ENCODE measurements around the gene LAD1. TPM values are rescaled to one million over a fixed set of nuclear protein-coding genes. Genes with fewer than 3 reads are reported as not detected.

Gene LAD1
- total RNA-seq, 1 donor, result not detected

GRCh38 chr1:201404722-201405483, 5.8 kb upstream of the LAD1 start:
- Histone ChIP-seq H3K4me3 (ENCODE audit: low read length) (no peak overlapping the region), H3K9me3 (ENCODE audit: low read depth, low read length) (no peaks in the 10 kb centered on the region), H3K4me1 (ENCODE audit: insufficient read depth, low read length) (no peaks in the 10 kb centered on the region), H3K27me3 (ENCODE audit: insufficient read depth, low read length) (peaks cover 21% of the 10 kb centered on the region)

- peaks cover 29% of the 10 kb centered on the region for H3K27me3 ChIP-seq (ENCODE audit: insufficient read depth, low read length)
- no peaks in the 10 kb centered on the region for H3K4me1 ChIP-seq (ENCODE audit: insufficient read depth, low read length)
- H3K9me3 ChIP-seq (ENCODE audit: low read depth, low read length), result no peaks in the 10 kb centered on the region
- H3K4me3 ChIP-seq (ENCODE audit: low read length), result no peak overlapping the region
Measured at GRCh38 chr1:201404055-201404454, 4.9 kb upstream of the LAD1 start.

- Histone ChIP-seq H3K4me3 (ENCODE audit: low read length) (no peak overlapping the region), H3K27me3 (ENCODE audit: insufficient read depth, low read length) (peaks cover 36% of the 10 kb centered on the region)
Measured at GRCh38 chr1:201403359-201403758, 4.2 kb upstream of the LAD1 start.

GRCh38 chr1:201401700-201402099, 2.6 kb upstream of the LAD1 start:
- Histone ChIP-seq H3K27me3 (ENCODE audit: insufficient read depth, low read length) (peaks cover 39% of the 10 kb centered on the region), H3K4me1 (ENCODE audit: insufficient read depth, low read length) (no peaks in the 10 kb centered on the region), H3K4me3 (ENCODE audit: low read length) (no peak overlapping the region), H3K9me3 (ENCODE audit: low read depth, low read length) (no peaks in the 10 kb centered on the region)

More at GRCh38 chr1:201403359-201403758, 4.2 kb upstream of the LAD1 start:
- Histone ChIP-seq H3K9me3 (ENCODE audit: low read depth, low read length) (no peaks in the 10 kb centered on the region), H3K4me1 (ENCODE audit: insufficient read depth, low read length) (no peaks in the 10 kb centered on the region)

GRCh38 chr1:201400852-201401230, 1.7 kb upstream of the LAD1 start:
- no peaks in the 10 kb centered on the region for H3K9me3 ChIP-seq (ENCODE audit: low read depth, low read length)

GRCh38 chr1:201400212-201400851, 1.2 kb upstream of the LAD1 start:
- Histone ChIP-seq H3K9me3 (ENCODE audit: low read depth, low read length) (no peaks in the 10 kb centered on the region), H3K4me3 (ENCODE audit: low read length) (no peak overlapping the region), H3K27me3 (ENCODE audit: insufficient read depth, low read length) (peaks cover 39% of the 10 kb centered on the region), H3K4me1 (ENCODE audit: insufficient read depth, low read length) (no peaks in the 10 kb centered on the region)

More at GRCh38 chr1:201400852-201401230, 1.7 kb upstream of the LAD1 start:
- Histone ChIP-seq H3K4me3 (ENCODE audit: low read length) (no peak overlapping the region), H3K27me3 (ENCODE audit: insufficient read depth, low read length) (peaks cover 39% of the 10 kb centered on the region), H3K4me1 (ENCODE audit: insufficient read depth, low read length) (no peaks in the 10 kb centered on the region)

GRCh38 chr1:201399352-201400126, 415 bp upstream of the LAD1 start:
- no peak overlapping the region for H3K4me3 ChIP-seq (ENCODE audit: low read length)
- H3K27me3 ChIP-seq (ENCODE audit: insufficient read depth, low read length), result peaks cover 39% of the 10 kb centered on the region
- H3K9me3 ChIP-seq (ENCODE audit: low read depth, low read length), result no peaks in the 10 kb centered on the region
- H3K4me1 ChIP-seq (ENCODE audit: insufficient read depth, low read length), result no peaks in the 10 kb centered on the region

GRCh38 chr1:201397675-201398074, 1.4 kb downstream of the LAD1 start:
- Histone ChIP-seq H3K4me3 (ENCODE audit: low read length) (no peak overlapping the region), H3K27me3 (ENCODE audit: insufficient read depth, low read length) (peaks cover 39% of the 10 kb centered on the region), H3K4me1 (ENCODE audit: insufficient read depth, low read length) (no peaks in the 10 kb centered on the region), H3K9me3 (ENCODE audit: low read depth, low read length) (no peaks in the 10 kb centered on the region)

GRCh38 chr1:201396861-201397464, 2.2 kb downstream of the LAD1 start:
- H3K27me3 ChIP-seq (ENCODE audit: insufficient read depth, low read length), result peaks cover 39% of the 10 kb centered on the region
- H3K4me3 ChIP-seq (ENCODE audit: low read length), result no peak overlapping the region
- no peaks in the 10 kb centered on the region for H3K4me1 ChIP-seq (ENCODE audit: insufficient read depth, low read length)
- no peaks in the 10 kb centered on the region for H3K9me3 ChIP-seq (ENCODE audit: low read depth, low read length)

- peaks cover 28% of the 10 kb centered on the region for H3K27me3 ChIP-seq (ENCODE audit: insufficient read depth, low read length)
- no peaks in the 10 kb centered on the region for H3K9me3 ChIP-seq (ENCODE audit: low read depth, low read length)
- no peak overlapping the region for H3K4me3 ChIP-seq (ENCODE audit: low read length)
- H3K4me1 ChIP-seq (ENCODE audit: insufficient read depth, low read length), result no peaks in the 10 kb centered on the region
Measured at GRCh38 chr1:201395936-201396335, 3.2 kb downstream of the LAD1 start.

- Histone ChIP-seq H3K27me3 (ENCODE audit: insufficient read depth, low read length) (peaks cover 15% of the 10 kb centered on the region), H3K4me1 (ENCODE audit: insufficient read depth, low read length) (no peaks in the 10 kb centered on the region), H3K9me3 (ENCODE audit: low read depth, low read length) (no peaks in the 10 kb centered on the region), H3K4me3 (ENCODE audit: low read length) (no peak overlapping the region)
Measured at GRCh38 chr1:201394591-201394990, 4.5 kb downstream of the LAD1 start.

GRCh38 chr1:201393076-201393475, 6.0 kb downstream of the LAD1 start:
- peaks cover 2% of the 10 kb centered on the region for H3K27me3 ChIP-seq (ENCODE audit: insufficient read depth, low read length)
- H3K4me1 ChIP-seq (ENCODE audit: insufficient read depth, low read length), result no peaks in the 10 kb centered on the region
- H3K4me3 ChIP-seq (ENCODE audit: low read length), result no peak overlapping the region
- no peaks in the 10 kb centered on the region for H3K9me3 ChIP-seq (ENCODE audit: low read depth, low read length)

- Histone ChIP-seq H3K4me3 (ENCODE audit: low read length) (no peak overlapping the region), H3K27me3 (ENCODE audit: insufficient read depth, low read length) (no peaks in the 10 kb centered on the region), H3K4me1 (ENCODE audit: insufficient read depth, low read length) (no peaks in the 10 kb centered on the region), H3K9me3 (ENCODE audit: low read depth, low read length) (no peaks in the 10 kb centered on the region)
Measured at GRCh38 chr1:201391651-201392511, 7.2 kb downstream of the LAD1 start.

- H3K4me3 ChIP-seq (ENCODE audit: low read length), result no peak overlapping the region
- no peaks in the 10 kb centered on the region for H3K9me3 ChIP-seq (ENCODE audit: low read depth, low read length)
- no peaks in the 10 kb centered on the region for H3K4me1 ChIP-seq (ENCODE audit: insufficient read depth, low read length)
- H3K27me3 ChIP-seq (ENCODE audit: insufficient read depth, low read length), result no peaks in the 10 kb centered on the region
Measured at GRCh38 chr1:201391225-201391624, 7.9 kb downstream of the LAD1 start.

Data from mononuclear cell (primary cell).